HG02943 (cell line): ENCODE data around the gene CTNS.
"Not testable (repeated sequence)": the region's sequence is repeated elsewhere in the genome, so short reads cannot be mapped to it uniquely, and the experiment has no call there.

Source experiments
- ATAC-seq: cut with Tn5 transposase; IDR thresholded peaks from one replicate; pipeline ENCODE4 v1.9.1; 2021; ENCODE audit warnings: mild to moderate bottlenecking, low read depth, moderate library complexity; ENCODE audit not compliant: unreplicated experiment

The CTNS gene

GRCh38 chr17:3681565-3681964, 45.0 kb downstream of the CTNS start:
- no peak for ATAC-seq

GRCh38 chr17:3682033-3682432, 45.5 kb downstream of the CTNS start:
- no peak for ATAC-seq

GRCh38 chr17:3683054-3683511, 46.5 kb downstream of the CTNS start:
- ATAC-seq, result no peak

GRCh38 chr17:3685174-3685573, 48.6 kb downstream of the CTNS start:
- no peak for ATAC-seq

- no peak for ATAC-seq
These were observed 51.5 kb downstream of the CTNS start for GRCh38 chr17:3688027-3688553.

GRCh38 chr17:3688852-3689261, 52.3 kb downstream of the CTNS start:
- no peak for ATAC-seq

GRCh38 chr17:3689262-3690093, 52.9 kb downstream of the CTNS start:
- no peak for ATAC-seq

GRCh38 chr17:3690094-3690715, 53.6 kb downstream of the CTNS start:
- no peak for ATAC-seq

- ATAC-seq, result no peak
These were observed 55.1 kb downstream of the CTNS start for GRCh38 chr17:3691617-3692067.

- ATAC-seq, result no peak
These were observed 55.8 kb downstream of the CTNS start for GRCh38 chr17:3692346-3692745.

GRCh38 chr17:3693141-3693540, 56.6 kb downstream of the CTNS start:
- no peak for ATAC-seq

- ATAC-seq, result no peak
These were observed 57.3 kb downstream of the CTNS start for GRCh38 chr17:3693829-3694231.

- ATAC-seq, result no peak
These were observed 58.7 kb downstream of the CTNS start for GRCh38 chr17:3695129-3695722.

- no peak for ATAC-seq
These were observed 59.3 kb downstream of the CTNS start, which contains the start of gene P2RX5 for GRCh38 chr17:3695723-3696411. TSS of gene P2RX5 (minus strand) at chr17:3696155. CDS start at chr17:3696005, 150 bp downstream.

- ATAC-seq, result no peak
These were observed 60.5 kb downstream of the CTNS start for GRCh38 chr17:3697103-3697476.

- no peak for ATAC-seq
These were observed 61.6 kb downstream of the CTNS start for GRCh38 chr17:3698139-3698538.

GRCh38 chr17:3699951-3700350, 63.4 kb downstream of the CTNS start:
- no peak for ATAC-seq

- ATAC-seq, result not testable (repeated sequence)
These were observed 65.5 kb downstream of the CTNS start for GRCh38 chr17:3702041-3702539.

GRCh38 chr17:3704931-3705717, 68.6 kb downstream of the CTNS start:
- ATAC-seq, result no peak

- ATAC-seq, result not testable (repeated sequence)
These were observed 69.1 kb downstream of the CTNS start for GRCh38 chr17:3705718-3705984.
